Measurements from ENCODE around the gene DIO3. TPM values are rescaled to one million over a fixed set of nuclear protein-coding genes. Genes with fewer than 3 reads are reported as not detected.

Gene DIO3
- polyA plus RNA-seq, 1 experiment: not detected

GRCh38 chr14:101525640-101526527 is 35.4 kb upstream of the DIO3 start:
- ChIA-PET POLR2A (no interaction called here), CTCF (no interaction called here)
- H3K4me3 ChIP-seq (ENCODE audit: low read depth, low read length): no peak overlapping the region
- peaks cover 19% of the 10 kb centered on the region for H3K9me3 ChIP-seq (ENCODE audit: control insufficient read depth, insufficient read depth, low read length)
- TF ChIP-seq, protein P1, sequence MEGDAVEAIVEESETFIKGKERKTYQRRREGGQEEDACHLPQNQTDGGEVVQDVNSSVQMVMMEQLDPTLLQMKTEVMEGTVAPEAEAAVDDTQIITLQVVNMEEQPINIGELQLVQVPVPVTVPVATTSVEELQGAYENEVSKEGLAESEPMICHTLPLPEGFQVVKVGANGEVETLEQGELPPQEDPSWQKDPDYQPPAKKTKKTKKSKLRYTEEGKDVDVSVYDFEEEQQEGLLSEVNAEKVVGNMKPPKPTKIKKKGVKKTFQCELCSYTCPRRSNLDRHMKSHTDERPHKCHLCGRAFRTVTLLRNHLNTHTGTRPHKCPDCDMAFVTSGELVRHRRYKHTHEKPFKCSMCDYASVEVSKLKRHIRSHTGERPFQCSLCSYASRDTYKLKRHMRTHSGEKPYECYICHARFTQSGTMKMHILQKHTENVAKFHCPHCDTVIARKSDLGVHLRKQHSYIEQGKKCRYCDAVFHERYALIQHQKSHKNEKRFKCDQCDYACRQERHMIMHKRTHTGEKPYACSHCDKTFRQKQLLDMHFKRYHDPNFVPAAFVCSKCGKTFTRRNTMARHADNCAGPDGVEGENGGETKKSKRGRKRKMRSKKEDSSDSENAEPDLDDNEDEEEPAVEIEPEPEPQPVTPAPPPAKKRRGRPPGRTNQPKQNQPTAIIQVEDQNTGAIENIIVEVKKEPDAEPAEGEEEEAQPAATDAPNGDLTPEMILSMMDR (IDR thresholded peaks at IDR 0.05; ENCODE audit: low read depth, low read length): no peak
- no peak overlapping the region for H3K27ac ChIP-seq (ENCODE audit: low read depth, low read length)
- DNase-seq (ENCODE audit: low read depth, low spot score): no peak
- no peaks in the 10 kb centered on the region for H3K27me3 ChIP-seq (ENCODE audit: control insufficient read depth, insufficient read depth, low read length)

- no peak overlapping the region for H3K27ac ChIP-seq (ENCODE audit: low read depth, low read length)
- POLR2A ChIA-PET: no interaction called here
- TF ChIP-seq, protein P1 (IDR thresholded peaks at IDR 0.05; ENCODE audit: low read depth, low read length): no peak
- DNase-seq (ENCODE audit: low read depth, low spot score): no peak
- H3K27me3 ChIP-seq (ENCODE audit: control insufficient read depth, insufficient read depth, low read length): no peaks in the 10 kb centered on the region
- CTCF ChIA-PET: no interaction called here
- H3K4me3 ChIP-seq (ENCODE audit: low read depth, low read length): no peak overlapping the region
- H3K9me3 ChIP-seq (ENCODE audit: control insufficient read depth, insufficient read depth, low read length): peaks cover 6% of the 10 kb centered on the region; the same call in 1 of the 2 replicates
Measured at GRCh38 chr14:101527987-101528386, 33.3 kb upstream of the DIO3 start.

DNA sequence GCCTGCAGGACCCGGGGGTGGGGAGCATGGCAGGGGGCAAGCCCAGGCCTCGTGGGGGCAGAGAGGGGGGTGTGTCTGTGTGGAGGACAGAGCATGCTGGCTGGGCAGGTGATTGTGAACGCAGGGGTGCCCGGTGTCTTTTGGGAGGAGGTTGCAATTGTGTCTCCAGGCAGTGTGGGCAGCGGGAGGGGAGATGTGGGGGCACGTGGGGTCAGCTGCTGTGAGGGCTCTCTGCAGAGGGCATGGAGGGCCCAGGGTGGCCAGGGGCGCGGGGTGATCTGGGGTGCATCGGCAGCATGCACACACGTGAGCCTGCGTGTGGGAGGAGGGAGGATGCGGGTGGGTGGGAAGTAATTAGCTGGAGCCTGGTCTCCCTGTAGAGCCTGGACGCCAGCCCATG is 32.2 kb upstream of the DIO3 start:
- no peak for DNase-seq (ENCODE audit: low read depth, low spot score)
- H3K27ac ChIP-seq (ENCODE audit: low read depth, low read length): no peak overlapping the region
- TF ChIP-seq, protein P1 (IDR thresholded peaks at IDR 0.05; ENCODE audit: low read depth, low read length): no peak
- POLR2A ChIA-PET: no interaction called here
- H3K4me3 ChIP-seq (ENCODE audit: low read depth, low read length): no peak overlapping the region
- CTCF ChIA-PET: no interaction called here
- peaks cover 6% of the 10 kb centered on the region; the same call in 1 of the 2 replicates for H3K9me3 ChIP-seq (ENCODE audit: control insufficient read depth, insufficient read depth, low read length)
- no peaks in the 10 kb centered on the region for H3K27me3 ChIP-seq (ENCODE audit: control insufficient read depth, insufficient read depth, low read length)

- Histone ChIP-seq H3K27ac (ENCODE audit: low read depth, low read length) (no peak overlapping the region), H3K27me3 (ENCODE audit: control insufficient read depth, insufficient read depth, low read length) (no peaks in the 10 kb centered on the region), H3K9me3 (ENCODE audit: control insufficient read depth, insufficient read depth, low read length) (no peaks in the 10 kb centered on the region; the same call in 1 of the 2 replicates), H3K4me3 (ENCODE audit: low read depth, low read length) (no peak overlapping the region)
- DNase-seq (ENCODE audit: low read depth, low spot score): no peak
- TF ChIP-seq, protein P1 (IDR thresholded peaks at IDR 0.05; ENCODE audit: low read depth, low read length): no peak
- CTCF ChIA-PET: no interaction called here
- POLR2A ChIA-PET: no interaction called here
Measured at GRCh38 chr14:101534198-101534597, 27.1 kb upstream of the DIO3 start.

DNA sequence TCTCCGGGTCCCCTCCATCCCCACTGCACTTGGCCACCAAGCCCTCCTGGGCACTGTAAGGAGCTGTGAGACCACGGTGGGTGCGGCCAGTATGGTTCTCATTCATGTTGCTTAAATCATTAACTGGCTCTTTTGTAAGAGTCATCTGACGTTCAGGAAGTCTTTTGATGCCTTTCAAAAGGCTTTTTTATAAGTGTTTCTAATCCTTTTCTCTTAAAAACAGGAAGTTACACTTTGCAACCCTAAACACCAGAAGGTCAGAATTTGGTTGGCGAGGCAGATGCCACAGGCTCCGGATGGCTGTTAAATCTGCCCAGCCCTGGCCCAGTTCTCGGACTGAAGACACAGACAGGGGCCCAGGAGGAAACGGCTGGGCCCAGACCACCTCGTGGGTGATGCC is 26.1 kb upstream of the DIO3 start:
- DNase-seq (ENCODE audit: low read depth, low spot score): no peak
- Histone ChIP-seq H3K4me3 (ENCODE audit: low read depth, low read length) (no peak overlapping the region), H3K27ac (ENCODE audit: low read depth, low read length) (no peak overlapping the region), H3K27me3 (ENCODE audit: control insufficient read depth, insufficient read depth, low read length) (no peaks in the 10 kb centered on the region), H3K9me3 (ENCODE audit: control insufficient read depth, insufficient read depth, low read length) (no peaks in the 10 kb centered on the region; the same call in 1 of the 2 replicates)
- CTCF ChIA-PET: no interaction called here
- POLR2A ChIA-PET: no interaction called here
- TF ChIP-seq, protein P1 (IDR thresholded peaks at IDR 0.05; ENCODE audit: low read depth, low read length): no peak

All from AG04450 (cell line).